ENCODE data around the gene MLKL.
"Not testable (repeated sequence)": the region's sequence is repeated elsewhere in the genome, so short reads cannot be mapped to it uniquely, and the experiment has no call there.

MLKL gene

GRCh38 chr16:74700116-74700437, 585 bp downstream of the MLKL start:
- peak in 1 of 3 donors; percentile 12 for DNase-seq (ENCODE audit: low read depth in 3 of 3, low spot score in 1 of 3)

GRCh38 chr16:74699666-74700065, 996 bp downstream of the MLKL start:
- no peak for DNase-seq (ENCODE audit: low read depth in 3 of 3, low spot score in 1 of 3)

GRCh38 chr16:74698222-74698621, 2.4 kb downstream of the MLKL start:
- no peak for DNase-seq (ENCODE audit: low read depth in 3 of 3, low spot score in 1 of 3)

GRCh38 chr16:74695450-74696422, 4.9 kb downstream of the MLKL start:
- peak in 2 of 3 donors; percentile 10 for DNase-seq (ENCODE audit: low read depth in 3 of 3, low spot score in 1 of 3)

GRCh38 chr16:74691093-74691855, 9.4 kb downstream of the MLKL start:
- DNase-seq (ENCODE audit: low read depth in 3 of 3, low spot score in 1 of 3), result no peak

- DNase-seq (ENCODE audit: low read depth in 3 of 3, low spot score in 1 of 3), result no peak
Measured at GRCh38 chr16:74682556-74682955, 18.1 kb downstream of the MLKL start.

GRCh38 chr16:74680681-74681080, 20.0 kb downstream of the MLKL start:
- no peak for DNase-seq (ENCODE audit: low read depth in 3 of 3, low spot score in 1 of 3)

GRCh38 chr16:74679983-74680382, 20.7 kb downstream of the MLKL start:
- no peak for DNase-seq (ENCODE audit: low read depth in 3 of 3, low spot score in 1 of 3)

- DNase-seq (ENCODE audit: low read depth in 3 of 3, low spot score in 1 of 3), result no peak
Measured at GRCh38 chr16:74677868-74678267, 22.8 kb downstream of the MLKL start.

GRCh38 chr16:74673876-74674275, 26.8 kb downstream of the MLKL start:
- DNase-seq (ENCODE audit: low read depth in 3 of 3, low spot score in 1 of 3), result no peak

GRCh38 chr16:74668877-74669276, 31.8 kb downstream of the MLKL start:
- DNase-seq (ENCODE audit: low read depth in 3 of 3, low spot score in 1 of 3), result not testable (repeated sequence)

GRCh38 chr16:74667255-74667700, 33.4 kb downstream of the MLKL start:
- DNase-seq (ENCODE audit: low read depth in 3 of 3, low spot score in 1 of 3), result no peak

- DNase-seq (ENCODE audit: low read depth in 3 of 3, low spot score in 1 of 3), result peak; percentile 83 to 94 (median 94)
Measured at GRCh38 chr16:74666425-74667254, 34.0 kb downstream of the MLKL start, which contains the start of gene RFWD3. RFWD3 (minus strand) TSS chr16:74666877; CDS start chr16:74661449, 5,428 bp downstream.

- DNase-seq (ENCODE audit: low read depth in 3 of 3, low spot score in 1 of 3), result no peak
Measured at GRCh38 chr16:74666010-74666421, 34.6 kb downstream of the MLKL start.

- no peak for DNase-seq (ENCODE audit: low read depth in 3 of 3, low spot score in 1 of 3)
Measured at GRCh38 chr16:74661064-74661463, 39.6 kb downstream of the MLKL start.

GRCh38 chr16:74660383-74660782, 40.3 kb downstream of the MLKL start:
- DNase-seq (ENCODE audit: low read depth in 3 of 3, low spot score in 1 of 3), result no peak

GRCh38 chr16:74659041-74659440, 41.6 kb downstream of the MLKL start:
- no peak for DNase-seq (ENCODE audit: low read depth in 3 of 3, low spot score in 1 of 3)

GRCh38 chr16:74657870-74658642, 42.6 kb downstream of the MLKL start:
- DNase-seq (ENCODE audit: low read depth in 3 of 3, low spot score in 1 of 3), result no peak

GRCh38 chr16:74654536-74655050, 46.1 kb downstream of the MLKL start:
- no peak for DNase-seq (ENCODE audit: low read depth in 3 of 3, low spot score in 1 of 3)

- DNase-seq (ENCODE audit: low read depth in 3 of 3, low spot score in 1 of 3), result not testable (repeated sequence)
Measured at GRCh38 chr16:74652883-74653282, 47.8 kb downstream of the MLKL start.

Data from stimulated activated CD4-positive, alpha-beta T cell treated with anti-CD3 and anti-CD28 coated beads, TNF-alpha, amount 100 ng/mL, for 1 hour (primary cell).